GM06990 (cell line): ENCODE measurements around the gene HRAS.
A peak's percentile ranks its signal among the peaks of the same experiment; 100 is the strongest.

ENCODE experiments used
- DNase-seq: peaks from one replicate; pipeline ENCODE4 v3.0.0-alpha.2; 2011; ENCODE audit not compliant: insufficient read length; ENCODE audit errors: extremely low read depth
- H3K27me3 ChIP-seq: replicated peaks from 2 replicates; pipeline ENCODE4 v1.6.0; 2011; ENCODE audit warnings: low read length; ENCODE audit not compliant: control insufficient read depth, insufficient read depth
- H3K36me3 ChIP-seq: 2 replicates; pipeline ENCODE4 v1.5.1; 2011; ENCODE audit warnings: low read length; ENCODE audit not compliant: control insufficient read depth, insufficient read depth
- H3K4me3 ChIP-seq: replicated peaks from 2 replicates; pipeline ENCODE4 v1.5.1; 2011; ENCODE audit warnings: low read depth, mild to moderate bottlenecking, control low read depth, low read length
- CTCF ChIP-seq: IDR thresholded peaks from 2 replicates; pipeline ENCODE4 v1.5.1; 2011; ENCODE audit warnings: low read length, control low read depth, mild to moderate bottlenecking, inconsistent platforms; ENCODE audit not compliant: insufficient read depth, poor library complexity, severe bottlenecking

HRAS gene

GRCh38 chr11:544817-545166 lies 9.4 kb upstream of the HRAS start:
- TF ChIP-seq CTCF, result no peak
- no peaks in the 10 kb centered on the region for H3K27me3 ChIP-seq

DNA sequence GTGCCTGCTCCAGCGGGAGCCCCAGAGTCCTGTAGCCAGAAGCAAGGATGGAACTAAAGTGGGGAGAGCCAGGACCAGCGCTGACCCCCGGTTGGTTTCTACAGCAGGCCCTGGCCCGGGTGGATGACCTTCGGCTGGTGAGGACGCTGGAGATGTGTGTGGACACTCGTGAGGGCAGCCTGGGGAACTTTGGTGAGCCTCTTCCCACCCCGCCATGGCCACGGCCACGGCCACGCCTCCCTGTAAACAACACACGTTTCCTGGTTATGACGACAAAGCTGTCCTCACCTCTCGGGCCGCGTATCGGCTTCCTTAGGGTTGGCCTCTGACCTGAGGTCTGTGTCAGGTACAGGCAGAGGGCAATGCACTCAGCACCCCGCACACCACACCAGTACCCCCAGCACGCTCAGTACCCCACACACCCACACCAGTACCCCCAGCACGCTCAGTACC lies 6.1 kb upstream of the HRAS start:
- H3K36me3 ChIP-seq, result no peaks in the 10 kb centered on the region; the same call in 1 of the 2 replicates
- H3K4me3 ChIP-seq, result no peak overlapping the region
- TF ChIP-seq CTCF, result no peak
- DNase-seq, result peak; percentile 15
- H3K27me3 ChIP-seq, result no peaks in the 10 kb centered on the region

More at GRCh38 chr11:544817-545166, 9.4 kb upstream of the HRAS start:
- Histone ChIP-seq H3K36me3 (no peaks in the 10 kb centered on the region; the same call in 1 of the 2 replicates), H3K4me3 (no peak overlapping the region)
- no peak for DNase-seq

GRCh38 chr11:540583-541432 lies 5.4 kb upstream of the HRAS start:
- no peak for DNase-seq
- no peaks in the 10 kb centered on the region; the same call in 1 of the 2 replicates for H3K36me3 ChIP-seq
- no peak overlapping the region for H3K4me3 ChIP-seq
- no peaks in the 10 kb centered on the region for H3K27me3 ChIP-seq
- TF ChIP-seq CTCF, result no peak

- no peak overlapping the region for H3K4me3 ChIP-seq
- no peak for TF ChIP-seq CTCF
- no peaks in the 10 kb centered on the region; the same call in 1 of the 2 replicates for H3K36me3 ChIP-seq
- no peak for DNase-seq
- no peaks in the 10 kb centered on the region for H3K27me3 ChIP-seq
Observed at GRCh38 chr11:539971-540481, 4.7 kb upstream of the HRAS start.

DNA sequence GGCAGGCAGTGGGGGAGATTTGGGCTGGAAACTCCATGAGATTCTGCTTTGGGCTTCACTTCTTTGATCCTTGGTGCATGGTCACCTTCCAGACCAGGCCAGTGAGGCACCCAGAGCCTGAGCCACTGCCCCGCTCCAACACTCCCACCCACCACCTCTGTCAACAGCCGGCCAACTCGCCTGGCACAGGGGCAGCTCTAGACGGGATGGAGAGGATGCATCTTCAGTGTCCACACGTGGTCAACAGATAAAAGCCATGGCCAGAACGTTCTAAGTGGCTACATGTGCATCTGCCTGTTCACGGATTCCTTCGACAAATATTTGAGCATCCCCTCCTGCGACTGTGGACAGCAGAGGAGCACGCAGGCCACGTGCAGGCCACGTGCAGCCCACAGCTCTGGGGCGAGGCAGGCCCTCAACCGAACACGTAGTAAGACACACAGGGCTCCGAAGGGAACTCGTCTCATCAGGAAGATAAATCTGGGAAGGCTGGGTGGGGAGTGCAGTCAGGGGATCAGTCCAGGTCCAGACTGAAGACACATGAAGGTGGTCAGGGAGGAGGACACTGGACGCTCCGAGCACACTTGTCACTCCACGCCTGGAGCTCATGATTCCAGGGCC lies 3.2 kb upstream of the HRAS start:
- DNase-seq, result peak; percentile 16
- Histone ChIP-seq H3K27me3 (no peaks in the 10 kb centered on the region), H3K36me3 (peaks cover under 1% of the 10 kb centered on the region), H3K4me3 (no peak overlapping the region)
- TF ChIP-seq CTCF, result no peak
